Spinal cord (tissue), 10 donors: ENCODE measurements around the gene MEF2A. TPM values are rescaled to one million over a fixed set of nuclear protein-coding genes. Genes with fewer than 3 reads are reported as not detected.
A peak's percentile ranks its signal among the peaks of the same experiment; 100 is the strongest.

Source experiments
- DNase-seq, 6 donors: peaks; one replicate each; pipeline versions ENCODE4 v3.0.0 to v3.0.0-alpha.2; 2013 to 2015; ENCODE audit warnings: low spot score in 6 of 6, low read depth in 4 of 6
- H3K27ac ChIP-seq: one replicate; pipeline ENCODE4 v1.5.1; 2013; ENCODE audit warnings: low read depth, low read length, control low read depth
- H3K27me3 ChIP-seq: one replicate; pipeline ENCODE4 v1.6.1; 2013; ENCODE audit warnings: low read length; ENCODE audit not compliant: control insufficient read depth, insufficient read depth
- H3K36me3 ChIP-seq: one replicate; pipeline ENCODE4 v1.6.1; 2013; ENCODE audit warnings: low read length; ENCODE audit not compliant: control insufficient read depth, insufficient read depth
- H3K4me1 ChIP-seq: one replicate; pipeline ENCODE4 v1.6.1; 2013; ENCODE audit warnings: low read length; ENCODE audit not compliant: control insufficient read depth, insufficient read depth
- H3K4me3 ChIP-seq: one replicate; pipeline ENCODE4 v1.5.1; 2013; ENCODE audit warnings: low read depth, low read length, control low read depth
- H3K9me3 ChIP-seq: one replicate; pipeline ENCODE4 v1.6.1; 2013; ENCODE audit warnings: low read length; ENCODE audit not compliant: control insufficient read depth, insufficient read depth
- WGBS: methylation state at CpG from one replicate; pipeline ENCODE4 v1.1.5; 2013; ENCODE audit warnings: missing lambda C conversion rate; ENCODE audit not compliant: insufficient coverage; 5-methylcytosine and 5-hydroxymethylcytosine counted together
- polyA plus RNA-seq, 2 donors: library from polyadenylated mRNA; unstranded; fragments of 120-200 nt; gene quantifications; one replicate each; pipeline ENCODE4 v1.2.1, GENCODE V29; 2013; ENCODE audit not compliant: insufficient read length in 2 of 2
- total RNA-seq, 2 donors: library from RNA; depleted of rRNA in 1 of 2; stranded (reverse); fragments of 120-200 nt in 1 of 2; fragments of >200 nt in 1 of 2; gene quantifications; one replicate each; pipeline versions ENCODE4 v1.2.3 to v1.2.4, GENCODE V29; 2013 to 2014
- donor health status: healthy.

The MEF2A gene
- total and polyA plus RNA-seq, 4 donors: 28.8 to 53.1 (median 38.7) TPM

DNA sequence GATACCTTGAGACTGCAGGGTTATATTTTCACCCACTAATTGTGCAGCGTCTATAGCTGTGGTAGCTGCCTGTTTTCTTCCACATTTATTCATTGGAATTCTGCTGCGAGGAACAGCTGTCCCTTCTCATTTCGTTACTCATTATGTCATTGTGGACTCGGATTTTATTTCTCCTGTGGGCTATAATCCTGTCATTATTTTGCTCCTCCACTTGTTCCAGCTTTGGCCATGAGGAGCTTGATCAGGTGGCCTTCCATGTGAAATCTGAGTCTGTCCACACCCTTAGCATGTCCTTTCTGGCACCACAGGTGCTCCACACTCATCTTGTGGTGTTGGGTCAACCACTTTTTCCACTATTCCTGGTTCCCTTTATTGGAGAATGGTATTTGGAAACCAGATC is 152.6 kb downstream of the MEF2A start:
- WGBS: 62% methylated on average over 4 of the region's 4 CpGs

DNA sequence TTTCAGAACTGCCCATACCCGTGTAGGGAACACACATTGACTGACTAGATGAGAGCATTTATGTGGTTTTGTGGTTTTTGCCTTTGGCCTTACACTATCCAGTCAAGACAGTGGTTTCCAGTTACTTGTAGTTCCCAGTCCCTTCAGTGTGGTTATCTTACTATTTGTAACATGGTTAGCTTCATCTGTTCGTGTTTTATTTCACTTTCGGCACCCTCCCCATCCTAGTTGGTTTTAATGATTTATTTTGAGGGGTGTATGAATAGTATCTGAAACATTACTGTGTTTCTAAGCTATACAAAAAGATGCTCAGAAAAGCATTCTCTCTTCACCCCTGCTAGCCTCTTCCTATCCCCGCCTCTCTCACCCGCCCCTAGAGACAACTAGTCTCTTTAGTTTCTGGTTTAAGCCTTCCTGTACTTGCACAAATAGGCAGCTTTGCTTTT is 153.3 kb downstream of the MEF2A start:
- peaks cover 11% of the 10 kb centered on the region for H3K4me1 ChIP-seq
- H3K36me3 ChIP-seq: peaks cover 4% of the 10 kb centered on the region
- no peak overlapping the region for H3K27ac ChIP-seq
- H3K9me3 ChIP-seq: no peaks in the 10 kb centered on the region
- no CpG with 5 or more reads among the region's 5 CpGs for WGBS
- no peak for DNase-seq
- no peaks in the 10 kb centered on the region for H3K27me3 ChIP-seq
- H3K4me3 ChIP-seq: no peak overlapping the region

More for the DNA sequence above, 152.6 kb downstream of the MEF2A start:
- Histone ChIP-seq H3K9me3 (no peaks in the 10 kb centered on the region), H3K27ac (no peak overlapping the region), H3K36me3 (peaks cover 4% of the 10 kb centered on the region), H3K4me3 (no peak overlapping the region), H3K4me1 (peaks cover 11% of the 10 kb centered on the region), H3K27me3 (no peaks in the 10 kb centered on the region)
- peak in 1 of 6 donors; percentile 46 for DNase-seq

DNA sequence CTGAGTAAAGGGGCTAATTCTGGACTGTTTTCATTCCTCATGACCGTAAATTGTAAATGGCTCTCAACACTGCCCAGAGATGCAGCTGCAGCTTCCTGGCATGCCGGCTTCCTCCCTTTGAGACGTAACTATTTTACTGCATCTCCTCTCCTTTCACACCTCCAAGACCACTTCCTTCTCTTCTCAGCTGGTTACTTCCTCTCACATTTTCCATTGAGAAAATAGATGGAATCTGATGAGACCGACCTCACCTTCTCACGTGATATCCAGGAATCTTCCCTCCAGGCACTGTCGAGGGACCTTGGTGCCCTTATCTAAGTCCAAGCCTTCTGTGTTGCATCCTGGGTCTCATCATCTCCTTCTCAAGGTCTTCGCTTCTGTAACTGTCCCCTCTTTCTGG is 154.7 kb downstream of the MEF2A start:
- 81% methylated on average over 7 of the region's 7 CpGs for WGBS

DNA sequence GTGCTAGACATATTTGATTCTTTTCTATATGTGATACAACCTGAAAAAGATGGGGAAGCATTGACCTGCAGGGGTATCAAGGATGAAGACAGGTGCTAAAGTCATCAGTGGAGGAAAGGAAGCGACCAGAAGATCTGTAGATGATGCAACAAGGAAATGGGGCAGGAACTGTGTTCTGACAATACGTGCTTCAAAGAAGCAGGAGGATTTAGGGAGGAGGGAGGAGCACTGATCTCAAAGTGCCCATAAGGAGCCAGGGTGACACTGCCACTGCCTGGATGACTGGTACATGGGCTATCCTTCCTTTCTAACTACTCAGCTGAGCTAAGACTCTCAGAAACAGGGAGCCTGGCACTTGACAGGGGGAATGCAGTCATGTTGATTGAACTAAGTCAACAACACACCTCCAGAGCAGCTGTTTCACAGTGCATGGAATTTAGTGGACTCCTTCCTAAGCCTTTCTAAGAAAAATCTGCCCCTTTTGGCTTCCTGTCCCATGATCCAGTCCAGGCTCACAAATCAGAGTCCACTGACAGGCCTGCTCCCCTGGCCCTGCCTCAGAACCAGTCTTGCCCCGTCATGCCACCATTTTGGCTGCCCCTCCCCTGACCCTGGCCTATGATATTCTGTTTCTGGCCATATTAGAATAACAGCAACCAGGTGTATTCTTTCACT is 155.5 kb downstream of the MEF2A start:
- H3K4me3 ChIP-seq: no peak overlapping the region
- WGBS: 100% methylated on average over 2 of the region's 3 CpGs
- no peak for DNase-seq
- no peaks in the 10 kb centered on the region for H3K9me3 ChIP-seq
- no peaks in the 10 kb centered on the region for H3K27me3 ChIP-seq
- peaks cover 9% of the 10 kb centered on the region for H3K36me3 ChIP-seq
- H3K27ac ChIP-seq: no peak overlapping the region
- peaks cover 11% of the 10 kb centered on the region for H3K4me1 ChIP-seq

More for the DNA sequence above, 154.7 kb downstream of the MEF2A start:
- Histone ChIP-seq H3K36me3 (peaks cover 6% of the 10 kb centered on the region), H3K4me3 (no peak overlapping the region), H3K27ac (no peak overlapping the region), H3K9me3 (no peaks in the 10 kb centered on the region), H3K4me1 (peaks cover 11% of the 10 kb centered on the region), H3K27me3 (no peaks in the 10 kb centered on the region)
- DNase-seq: no peak

DNA sequence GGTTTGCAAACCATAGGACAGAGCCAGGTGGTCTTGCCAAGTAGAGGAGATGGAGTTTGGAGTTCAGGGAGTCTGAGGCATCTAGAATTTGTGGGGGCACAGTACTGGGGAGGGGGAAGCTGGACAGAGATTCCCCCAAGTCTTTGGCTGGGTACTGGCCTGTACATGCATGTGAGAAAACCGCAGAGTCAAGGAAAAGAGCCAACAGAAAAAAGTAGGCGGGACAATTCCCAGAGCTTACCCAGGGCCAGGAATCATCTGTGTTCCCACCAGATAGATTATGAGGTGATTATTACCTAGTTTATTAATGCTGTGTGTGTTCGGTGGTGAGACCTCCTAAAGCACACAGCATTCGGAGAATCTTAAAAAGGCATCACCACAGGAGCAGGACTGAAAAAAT is 156.1 kb downstream of the MEF2A start:
- no peak for DNase-seq
- no peak overlapping the region for H3K4me3 ChIP-seq
- H3K27ac ChIP-seq: no peak overlapping the region
- WGBS: 100% methylated on average over 3 of the region's 4 CpGs
- H3K36me3 ChIP-seq: peaks cover 8% of the 10 kb centered on the region
- H3K9me3 ChIP-seq: no peaks in the 10 kb centered on the region
- H3K4me1 ChIP-seq: peaks cover 5% of the 10 kb centered on the region
- no peaks in the 10 kb centered on the region for H3K27me3 ChIP-seq

DNA sequence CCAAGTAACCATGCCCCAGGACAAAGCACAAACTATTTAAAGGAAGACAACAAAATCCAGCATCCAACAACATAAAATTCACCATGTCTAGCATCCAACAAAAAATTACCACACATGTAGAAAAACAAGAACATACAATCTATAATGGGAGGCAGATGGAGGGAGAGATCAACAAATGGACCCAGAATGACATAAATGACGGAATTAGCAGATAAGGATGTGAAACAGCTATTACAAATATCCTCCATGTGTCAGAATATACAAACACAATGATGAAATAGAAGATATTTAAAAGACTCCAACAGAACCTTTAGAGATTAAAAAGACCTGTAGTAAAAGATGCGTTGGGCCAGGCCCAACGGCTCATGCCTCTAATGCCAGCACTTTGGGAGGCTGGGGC is 156.6 kb downstream of the MEF2A start:
- no peaks in the 10 kb centered on the region for H3K27me3 ChIP-seq
- 90% methylated on average over 2 of the region's 3 CpGs for WGBS

DNA sequence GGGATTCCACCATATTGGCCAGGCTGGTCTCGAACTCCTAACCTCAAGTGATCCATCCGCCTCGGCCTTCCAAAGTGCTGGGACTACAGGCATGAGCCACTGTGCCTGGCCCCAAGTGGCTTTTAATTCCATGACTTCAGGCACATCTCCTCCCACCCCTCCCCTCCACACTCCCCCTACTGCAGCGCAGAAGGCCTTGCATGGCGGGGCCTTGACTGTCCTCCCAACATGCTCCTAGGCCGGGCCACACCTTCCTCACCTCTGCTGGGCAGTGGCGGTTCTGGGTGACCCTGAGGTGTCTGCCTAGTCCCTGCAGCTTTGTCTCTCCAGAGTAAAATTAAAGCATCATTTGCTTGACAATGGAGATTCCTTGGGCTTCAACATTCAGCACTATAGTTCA is 160.5 kb downstream of the MEF2A start:
- 86% methylated on average over 7 of the region's 7 CpGs for WGBS
- Histone ChIP-seq H3K27ac (no peak overlapping the region), H3K9me3 (no peaks in the 10 kb centered on the region), H3K36me3 (peaks cover 27% of the 10 kb centered on the region), H3K4me1 (peaks cover 1% of the 10 kb centered on the region), H3K27me3 (no peaks in the 10 kb centered on the region), H3K4me3 (no peak overlapping the region)
- DNase-seq: no peak

More for the DNA sequence above, 156.6 kb downstream of the MEF2A start:
- no peak for DNase-seq
- no peaks in the 10 kb centered on the region for H3K9me3 ChIP-seq
- no peak overlapping the region for H3K4me3 ChIP-seq
- peaks cover 1% of the 10 kb centered on the region for H3K4me1 ChIP-seq
- H3K27ac ChIP-seq: no peak overlapping the region
- H3K36me3 ChIP-seq: peaks cover 8% of the 10 kb centered on the region

DNA sequence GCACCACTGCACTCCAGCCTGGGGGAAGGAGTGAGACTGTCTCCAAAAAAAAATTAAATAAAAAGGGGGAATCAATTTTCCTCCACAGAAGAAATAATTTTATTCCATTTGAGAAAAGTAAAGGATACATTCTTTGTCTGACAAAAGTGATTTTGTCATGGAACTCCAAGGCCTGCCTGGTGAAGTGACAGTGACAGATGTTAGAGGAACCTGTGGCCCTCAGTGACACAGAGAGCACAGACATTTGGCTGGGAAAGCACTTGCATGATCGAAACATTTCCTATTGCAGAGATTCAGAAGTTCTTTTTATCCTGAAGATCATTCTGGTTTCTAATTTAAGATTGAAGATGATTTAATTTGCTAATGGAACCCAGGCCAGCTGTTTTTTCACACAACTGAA is 161.5 kb downstream of the MEF2A start:
- Histone ChIP-seq H3K27ac (no peak overlapping the region), H3K27me3 (no peaks in the 10 kb centered on the region)
- WGBS: no CpG with 5 or more reads among the region's 1 CpG

DNA sequence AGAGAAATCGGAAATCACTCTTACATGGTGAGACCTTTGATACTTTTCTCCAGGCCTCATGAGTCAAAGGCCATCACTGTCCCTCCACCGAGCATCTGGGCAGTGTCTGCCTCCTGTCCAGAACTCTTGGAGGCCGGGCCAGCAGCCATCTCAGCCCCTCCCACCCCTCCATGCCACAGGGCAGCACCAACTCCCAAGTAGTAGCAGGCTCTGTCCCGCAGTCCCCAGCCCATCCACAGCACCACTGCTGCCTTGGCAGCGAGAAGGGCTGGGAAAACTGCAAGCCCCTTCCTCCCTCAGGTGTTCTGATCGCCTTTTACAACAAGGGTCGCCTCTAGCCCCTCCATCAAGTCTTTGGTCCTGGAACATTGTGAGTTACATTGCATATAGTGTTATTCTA is 161.9 kb downstream of the MEF2A start:
- no peak for DNase-seq
- Histone ChIP-seq H3K27ac (no peak overlapping the region), H3K36me3 (peaks cover 31% of the 10 kb centered on the region), H3K27me3 (no peaks in the 10 kb centered on the region), H3K4me1 (peaks cover 10% of the 10 kb centered on the region), H3K4me3 (no peak overlapping the region), H3K9me3 (no peaks in the 10 kb centered on the region)
- 55% methylated on average over 3 of the region's 7 CpGs for WGBS

More for the DNA sequence above, 161.5 kb downstream of the MEF2A start:
- DNase-seq: no peak
- H3K36me3 ChIP-seq: peaks cover 31% of the 10 kb centered on the region
- no peak overlapping the region for H3K4me3 ChIP-seq
- no peaks in the 10 kb centered on the region for H3K9me3 ChIP-seq
- H3K4me1 ChIP-seq: peaks cover 8% of the 10 kb centered on the region

DNA sequence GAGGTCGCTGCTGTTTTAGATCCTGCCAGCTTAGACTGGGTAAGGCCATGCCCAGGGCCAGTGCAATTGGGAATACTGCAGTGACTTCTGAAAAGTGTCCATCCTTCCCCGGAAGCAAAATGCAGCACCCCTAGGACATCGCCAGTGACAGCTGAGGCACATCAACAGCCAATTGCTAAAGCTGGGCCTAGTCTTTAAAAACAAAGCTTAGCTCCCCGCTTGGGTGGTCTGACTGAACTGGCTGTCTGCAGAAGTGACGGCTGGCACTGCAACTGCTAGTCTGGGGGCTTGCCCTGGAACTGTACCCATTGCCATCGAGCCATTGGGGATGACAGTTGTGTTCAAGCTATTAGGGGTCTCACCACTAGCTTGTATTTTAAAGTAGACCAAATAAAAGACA is 163.1 kb downstream of the MEF2A start:
- H3K4me1 ChIP-seq: peaks cover 14% of the 10 kb centered on the region
- no peaks in the 10 kb centered on the region for H3K27me3 ChIP-seq
- H3K4me3 ChIP-seq: no peak overlapping the region
- no peak overlapping the region for H3K27ac ChIP-seq
- WGBS: 77% methylated on average over 6 of the region's 6 CpGs
- H3K9me3 ChIP-seq: no peaks in the 10 kb centered on the region
- H3K36me3 ChIP-seq: peaks cover 31% of the 10 kb centered on the region
- DNase-seq: no peak
